ENCODE results near the gene WASHC2C.
"Not testable (repeated sequence)": the region's sequence is repeated elsewhere in the genome, so short reads cannot be mapped to it uniquely, and the experiment has no call there.

DNA sequence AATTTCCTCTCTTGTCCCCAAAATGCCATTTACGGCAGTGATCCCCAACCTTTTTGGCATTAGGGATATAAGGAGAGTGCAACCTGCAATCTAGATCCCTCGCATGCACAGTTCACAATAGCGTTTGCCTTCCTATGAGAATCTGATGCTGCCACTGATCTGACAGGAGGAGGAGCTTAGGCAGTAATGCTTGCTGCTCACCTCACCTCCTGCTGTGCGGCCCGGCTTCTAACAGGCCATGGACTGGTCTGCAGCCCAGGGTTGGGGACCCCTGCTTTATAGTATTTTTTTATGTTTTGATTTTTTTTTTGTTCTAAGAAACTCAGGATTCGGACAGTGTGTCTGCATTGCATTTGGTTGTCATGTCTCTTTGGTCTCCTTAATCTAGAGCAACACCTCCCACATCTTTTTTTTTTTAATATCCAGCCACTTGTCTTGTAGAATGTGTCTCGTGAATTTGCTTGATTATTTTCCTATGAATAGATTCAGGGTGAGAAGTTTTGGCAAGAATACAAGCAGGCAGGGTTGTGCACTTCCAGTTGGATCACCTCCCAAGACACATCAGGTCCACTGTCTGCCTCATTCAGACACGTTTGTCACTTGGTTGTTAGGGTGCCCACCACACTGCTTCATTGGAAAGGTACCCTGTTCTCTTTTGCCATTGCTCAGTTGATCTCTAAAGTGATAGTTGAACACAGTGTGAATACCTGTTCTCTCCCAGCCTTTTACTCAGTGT is 30.8 kb downstream of the WASHC2C start:
- TF ChIP-seq POLR2A (IDR thresholded peaks at IDR 0.05; ENCODE audit: low read depth, low read length); TAF1 (IDR thresholded peaks at IDR 0.05; ENCODE audit: borderline replicate concordance, low read depth, low read length): not testable (repeated sequence)

Data from GM12892 (cell line).